NCI-H510A (cell line): ENCODE data around the gene PPCDC.

Experiments used
- DNase-seq: peaks from one replicate; lab custom pipeline; 2025; lab: John Stamatoyannopoulos, UW

Gene PPCDC

GRCh38 chr15:75044258-75044878, 21.0 kb downstream of the PPCDC start:
- DNase-seq, result no peak

- no peak for DNase-seq
Measured at GRCh38 chr15:75045332-75046015, 22.1 kb downstream of the PPCDC start.

GRCh38 chr15:75048394-75048793, 25.0 kb downstream of the PPCDC start:
- DNase-seq, result no peak

GRCh38 chr15:75049392-75049791, 26.0 kb downstream of the PPCDC start:
- no peak for DNase-seq

- no peak for DNase-seq
Measured at GRCh38 chr15:75050283-75050682, 26.9 kb downstream of the PPCDC start.

- no peak for DNase-seq
Measured at GRCh38 chr15:75051191-75051608, 27.8 kb downstream of the PPCDC start.

- no peak for DNase-seq
Measured at GRCh38 chr15:75051711-75052110, 28.3 kb downstream of the PPCDC start.

- DNase-seq, result no peak
Measured at GRCh38 chr15:75052972-75053747, 29.8 kb downstream of the PPCDC start.

- no peak for DNase-seq
Measured at GRCh38 chr15:75053748-75054125, 30.3 kb downstream of the PPCDC start.

GRCh38 chr15:75054172-75054897, 30.9 kb downstream of the PPCDC start:
- DNase-seq, result no peak

- DNase-seq, result no peak
Measured at GRCh38 chr15:75056036-75056435, 32.6 kb downstream of the PPCDC start.

- no peak for DNase-seq
Measured at GRCh38 chr15:75058127-75058905, 34.9 kb downstream of the PPCDC start.

GRCh38 chr15:75059607-75060006, 36.2 kb downstream of the PPCDC start:
- DNase-seq, result no peak

- DNase-seq, result no peak
Measured at GRCh38 chr15:75061272-75061671, 37.9 kb downstream of the PPCDC start.

- DNase-seq, result no peak
Measured at GRCh38 chr15:75062706-75063105, 39.3 kb downstream of the PPCDC start.

- DNase-seq, result no peak
Measured at GRCh38 chr15:75063338-75063737, 39.9 kb downstream of the PPCDC start.

GRCh38 chr15:75063889-75064288, 40.5 kb downstream of the PPCDC start:
- DNase-seq, result no peak

- no peak for DNase-seq
Measured at GRCh38 chr15:75064846-75065245, 41.5 kb downstream of the PPCDC start.

- no peak for DNase-seq
Measured at GRCh38 chr15:75065467-75065850, 42.1 kb downstream of the PPCDC start.

- DNase-seq, result no peak
Measured at GRCh38 chr15:75065851-75066509, 42.6 kb downstream of the PPCDC start.
